Measurements from ENCODE around the gene GNPNAT1.
"Not testable (repeated sequence)": the region's sequence is repeated elsewhere in the genome, so short reads cannot be mapped to it uniquely, and the experiment has no call there.

Gene GNPNAT1

DNA sequence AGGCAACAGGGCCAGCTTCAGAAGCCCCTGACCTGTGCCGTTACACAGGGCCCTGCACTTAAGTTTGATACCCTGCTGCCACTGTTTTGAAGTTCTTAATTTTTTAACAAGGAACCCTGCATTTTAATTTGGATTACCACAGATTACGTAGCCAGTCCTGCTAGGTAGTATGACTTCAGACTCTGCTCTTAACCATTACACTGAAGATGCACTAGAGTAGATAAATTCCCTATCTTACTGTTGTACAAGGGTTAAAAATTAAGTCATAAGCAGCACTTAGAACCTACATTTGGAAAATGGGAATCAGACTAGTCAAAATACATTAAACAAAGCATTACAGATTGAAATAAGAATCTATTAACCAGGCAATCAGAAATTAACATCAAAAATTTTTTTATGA, 2.3 kb downstream of the GNPNAT1 start:
- DNase-seq = no peak

DNA sequence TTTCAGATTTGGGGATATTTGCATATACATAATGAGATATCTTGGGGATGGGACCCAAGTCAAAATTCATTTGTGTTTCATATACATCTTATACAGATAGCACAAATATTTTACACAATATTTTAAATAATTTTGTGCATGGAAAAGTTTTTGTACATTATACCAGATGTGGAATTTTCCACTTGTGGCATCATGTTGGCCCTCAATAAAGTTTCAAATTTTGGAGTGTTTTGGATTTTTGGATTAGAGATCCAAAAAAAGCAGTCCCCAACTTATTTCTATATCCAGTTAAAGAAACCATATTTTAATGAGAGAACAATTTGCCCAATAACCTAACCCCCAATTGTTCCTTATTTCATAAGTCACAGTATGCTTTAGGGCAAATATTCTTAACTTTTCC, 4.5 kb downstream of the GNPNAT1 start:
- no peak for DNase-seq

DNA sequence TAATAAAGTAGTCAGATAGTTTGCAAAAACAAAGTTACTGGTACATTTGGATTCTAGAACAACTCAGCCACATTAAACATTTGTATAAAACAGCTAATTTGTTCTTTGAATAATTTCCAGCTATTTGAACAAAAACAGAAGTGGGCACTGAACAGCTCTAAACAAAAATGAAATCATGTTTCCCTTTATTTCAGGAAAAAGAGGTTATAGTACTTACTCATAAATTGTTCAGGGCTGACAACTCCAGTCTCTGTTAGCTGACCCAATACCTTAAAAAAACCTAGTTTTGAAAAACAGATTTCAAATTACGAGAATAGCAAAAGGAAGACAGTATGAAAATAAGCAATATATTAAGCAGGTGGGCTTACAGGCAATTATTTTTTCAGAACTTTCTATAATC, 8.2 kb downstream of the GNPNAT1 start:
- no peak for DNase-seq

DNA sequence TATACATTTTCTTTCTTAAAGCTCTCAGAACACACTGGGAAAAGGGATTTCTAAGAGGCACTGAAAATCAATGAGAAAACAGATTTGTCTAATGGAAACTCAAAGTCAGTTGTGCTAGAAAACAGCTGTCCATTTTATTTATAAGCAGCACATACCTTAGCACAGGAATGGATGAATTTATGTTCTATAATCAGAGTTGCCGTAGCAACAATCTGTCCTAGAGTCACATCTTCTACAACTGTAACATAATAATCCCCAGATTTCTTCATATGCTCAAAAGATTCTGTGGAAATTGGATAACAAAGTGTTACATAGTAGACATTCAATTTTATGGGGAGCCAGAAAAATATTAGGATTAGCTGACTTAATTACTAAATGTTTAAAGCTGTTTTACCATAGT, 9.8 kb downstream of the GNPNAT1 start:
- no peak for DNase-seq

DNA sequence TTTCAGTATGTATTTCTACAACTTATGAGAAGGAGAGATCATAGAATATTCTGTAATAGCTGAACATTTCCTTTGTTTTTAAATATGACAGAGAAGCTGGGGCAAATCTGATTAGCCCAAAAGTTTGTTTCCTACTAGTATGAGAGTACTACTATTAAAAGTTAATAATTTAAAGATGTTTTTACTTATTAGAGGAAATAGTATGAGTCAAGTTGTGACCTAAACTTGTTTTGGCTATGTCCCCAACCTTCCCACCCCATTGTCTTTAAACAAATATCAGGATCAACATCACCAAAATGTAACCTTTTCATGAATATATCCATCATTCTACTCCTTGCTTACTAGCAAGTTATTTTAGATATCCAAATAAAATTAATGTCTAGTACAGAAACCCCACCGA, 10.5 kb downstream of the GNPNAT1 start:
- no peak for DNase-seq

DNA sequence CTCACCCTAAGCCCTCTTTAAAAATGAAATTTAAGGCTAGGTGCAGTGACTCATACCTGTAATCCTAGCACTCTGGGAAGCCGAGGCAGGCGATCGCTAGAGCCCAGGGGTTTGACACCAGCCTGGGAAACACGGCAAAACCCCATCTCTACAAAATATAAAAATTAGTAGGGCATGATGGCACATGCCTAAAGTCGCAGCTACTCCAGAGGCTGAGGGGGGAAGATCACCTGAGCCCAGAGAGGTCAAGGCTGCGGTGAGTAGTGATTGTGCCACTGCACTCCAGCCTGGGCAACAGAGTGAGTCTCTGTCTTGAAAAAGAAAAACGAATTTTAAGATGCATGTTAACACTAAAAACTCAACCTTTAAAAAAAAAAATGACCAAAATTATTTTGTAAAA, 12.7 kb downstream of the GNPNAT1 start:
- no peak for DNase-seq

DNA sequence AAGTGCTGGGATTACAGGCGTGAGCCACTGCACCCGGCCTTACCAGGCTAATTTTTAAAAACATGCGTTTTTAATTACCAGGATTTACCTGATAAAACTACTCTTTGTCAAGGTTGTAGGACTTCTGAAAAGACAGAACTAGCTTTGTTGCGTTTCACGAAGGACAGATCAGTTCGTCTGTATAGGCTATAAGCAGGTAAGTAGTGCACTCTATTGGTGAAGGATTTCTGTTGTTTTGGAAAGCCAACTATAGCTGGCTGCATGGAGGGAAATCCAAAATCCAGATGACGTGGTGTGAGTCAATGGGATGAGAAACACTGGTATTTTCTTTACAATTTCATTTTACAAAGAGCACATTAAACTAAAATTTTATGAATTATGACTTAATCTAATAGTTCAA, 14.6 kb downstream of the GNPNAT1 start:
- no peak for DNase-seq

DNA sequence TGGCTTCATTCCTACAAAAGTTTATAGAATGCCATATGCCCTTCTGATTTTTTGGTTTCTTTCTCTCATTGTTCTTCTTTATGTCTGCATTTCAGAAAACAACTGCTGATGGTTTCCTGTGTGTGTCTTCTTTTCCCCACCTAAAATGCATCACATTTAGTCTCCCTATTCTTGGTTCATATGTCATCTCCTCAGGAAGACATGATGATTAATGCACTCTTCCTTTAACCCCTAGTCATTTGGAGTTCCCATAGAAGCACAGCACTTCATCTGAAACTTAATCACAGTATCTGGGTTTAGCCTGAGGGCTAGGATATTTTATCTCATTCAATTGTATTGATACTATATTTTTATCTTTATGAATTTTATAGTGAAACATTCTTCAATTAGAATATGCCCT, 21.5 kb downstream of the GNPNAT1 start:
- DNase-seq = no peak

DNA sequence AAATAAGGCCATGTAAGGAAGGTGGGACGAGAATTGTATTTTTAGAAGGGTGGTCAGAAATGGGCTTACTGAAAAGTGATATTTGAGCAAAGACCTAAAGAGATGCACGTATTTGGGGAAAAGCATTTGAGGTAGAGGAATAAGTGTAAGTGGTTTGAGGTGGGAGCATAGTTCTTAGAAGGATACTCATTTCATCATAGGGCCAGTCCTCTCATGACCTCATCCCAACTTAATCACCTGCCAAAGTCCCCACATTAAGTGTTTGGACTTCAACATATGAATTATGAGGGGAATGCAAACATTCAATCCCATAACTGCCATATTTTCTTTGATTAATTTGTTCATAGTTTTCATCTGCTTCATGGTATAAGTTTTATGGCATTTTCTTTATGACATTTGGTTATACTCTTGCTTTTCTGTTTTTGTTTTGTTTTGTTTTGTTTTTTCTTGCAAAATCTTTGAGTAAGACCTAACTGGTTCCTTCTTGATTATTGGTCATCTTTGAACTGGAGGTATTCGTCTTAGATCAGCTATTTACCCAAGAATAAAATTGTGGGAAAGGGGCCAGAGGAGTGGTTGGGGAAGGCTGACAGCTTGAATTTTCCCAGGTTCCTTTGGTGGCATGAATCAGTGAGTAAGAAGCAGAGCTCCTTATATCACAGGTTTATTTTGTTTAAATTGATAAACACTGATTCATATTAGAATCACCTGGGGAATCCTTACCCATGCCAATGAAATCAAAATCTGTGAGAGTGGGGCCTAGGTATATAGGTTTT, 24.2 kb downstream of the GNPNAT1 start:
- no peak for DNase-seq

DNA sequence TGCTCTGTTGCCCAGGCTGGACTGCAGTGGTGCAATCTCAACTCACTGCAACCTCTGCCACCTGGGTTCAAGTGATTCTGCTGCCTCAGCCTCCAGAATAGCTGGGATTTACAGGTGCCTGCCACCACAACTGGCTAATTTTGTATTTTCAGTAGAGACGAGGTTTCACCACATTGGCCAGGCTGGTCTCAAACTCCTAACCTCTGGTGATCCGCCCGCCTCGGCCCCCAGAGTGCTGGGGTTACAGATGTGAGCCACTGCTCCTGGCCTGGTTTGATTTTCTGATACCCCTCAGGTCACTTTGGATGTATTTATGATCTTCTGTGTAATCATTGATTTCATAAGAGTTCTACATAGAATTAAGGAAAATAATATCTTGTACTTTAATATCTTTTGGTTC, 28.5 kb downstream of the GNPNAT1 start:
- not testable (repeated sequence) for DNase-seq

DNA sequence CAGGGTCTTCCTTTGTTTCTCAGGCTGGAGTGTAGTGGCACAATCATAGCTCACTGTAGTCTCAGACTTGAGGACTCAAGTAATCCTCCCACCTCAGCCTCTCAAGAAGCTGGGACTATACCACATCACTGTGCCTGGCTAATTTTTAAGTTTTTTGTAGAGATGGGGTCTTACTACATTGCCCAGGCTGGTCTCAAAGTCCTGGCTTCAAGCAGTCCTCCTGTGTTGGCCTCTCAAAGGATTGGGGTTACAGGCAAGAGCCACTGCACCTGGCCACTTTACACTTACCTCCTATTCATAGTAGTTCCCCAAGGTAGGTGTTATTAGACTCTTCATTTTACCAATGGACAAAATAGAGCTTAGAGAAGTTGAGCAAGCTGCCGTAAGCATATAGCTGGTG, 32.3 kb downstream of the GNPNAT1 start:
- no peak for DNase-seq

DNA sequence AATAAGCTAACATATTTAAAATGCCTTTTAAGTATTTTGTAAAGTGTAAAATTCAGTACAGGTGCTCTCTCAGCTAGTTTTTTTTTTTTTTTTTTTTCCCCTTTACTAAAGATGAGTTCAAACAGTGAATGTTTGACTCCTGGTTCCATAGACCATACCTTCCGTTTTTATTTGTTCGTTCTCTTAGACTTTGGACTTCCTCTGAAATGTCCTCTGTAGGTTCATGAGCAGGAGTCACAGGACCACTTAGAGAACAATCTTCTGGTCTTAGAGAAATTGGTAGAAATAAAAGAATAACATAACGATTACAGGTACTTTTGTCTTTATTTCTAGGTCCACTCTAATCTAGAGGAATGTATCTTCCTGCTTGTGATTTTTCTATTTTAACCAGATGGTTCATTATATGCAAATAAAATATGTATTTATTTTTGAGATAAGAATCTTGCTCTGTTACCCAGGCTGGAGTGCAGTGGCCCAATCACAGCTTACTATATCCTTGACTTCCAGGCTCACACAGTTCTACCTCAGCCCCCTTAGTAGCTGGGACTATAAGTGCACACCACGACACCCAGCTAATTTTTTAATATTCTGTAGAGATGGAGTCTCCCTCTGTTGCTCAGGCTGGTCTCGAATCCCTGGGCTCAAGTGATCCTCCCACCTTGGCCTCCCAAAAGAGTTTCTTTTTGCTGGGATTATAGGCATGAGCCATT, 35.6 kb downstream of the GNPNAT1 start:
- DNase-seq = no peak

DNA sequence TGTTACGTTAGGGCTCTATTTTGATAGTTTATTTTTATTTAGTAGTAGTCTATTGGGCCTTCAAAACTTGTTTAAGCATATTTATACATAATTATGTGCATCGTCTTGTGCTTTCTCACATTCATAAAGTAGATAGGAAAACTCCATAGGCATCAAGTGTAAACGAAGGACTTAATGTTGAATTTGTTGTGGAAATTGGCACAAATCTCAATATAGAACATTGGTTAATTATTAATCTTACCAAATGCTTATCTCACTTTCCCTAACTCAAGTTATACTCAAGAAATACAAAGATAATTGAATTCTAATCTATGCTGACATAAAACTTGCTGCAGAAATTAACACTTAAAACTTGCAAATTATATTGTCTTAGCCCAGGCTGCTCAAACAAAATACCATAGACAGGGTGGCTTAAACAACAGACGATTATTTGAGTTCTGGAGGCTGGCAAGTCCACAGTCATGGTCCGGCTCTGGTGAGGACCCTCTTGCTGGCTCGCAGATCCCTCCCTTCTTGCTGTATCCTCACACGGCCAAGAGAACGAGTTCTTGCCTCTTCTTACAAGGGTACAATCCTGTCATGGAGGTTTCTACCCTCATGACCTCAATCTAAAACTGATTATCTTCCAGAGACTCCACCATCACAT, 42.6 kb downstream of the GNPNAT1 start:
- no peak for DNase-seq

DNA sequence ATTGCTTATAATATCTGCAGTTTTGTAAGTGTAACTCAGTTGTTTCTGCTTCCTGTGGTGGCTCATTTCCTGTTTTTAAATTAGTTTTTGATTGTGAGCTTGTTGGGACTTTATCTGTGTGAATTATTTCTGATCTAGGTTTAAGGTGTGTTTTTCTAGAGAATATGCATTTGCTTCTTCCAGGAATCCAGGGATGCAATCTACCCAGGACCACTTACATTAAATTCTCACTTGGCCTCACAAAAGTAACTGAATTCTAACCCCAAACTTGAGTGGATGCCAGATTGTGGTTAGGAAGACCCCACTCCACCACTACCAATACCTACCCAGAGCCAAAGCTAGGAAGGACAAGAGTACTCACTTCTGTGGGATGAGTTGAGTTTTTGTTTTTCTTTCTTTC, 49.5 kb downstream of the GNPNAT1 start:
- DNase-seq = no peak

DNA sequence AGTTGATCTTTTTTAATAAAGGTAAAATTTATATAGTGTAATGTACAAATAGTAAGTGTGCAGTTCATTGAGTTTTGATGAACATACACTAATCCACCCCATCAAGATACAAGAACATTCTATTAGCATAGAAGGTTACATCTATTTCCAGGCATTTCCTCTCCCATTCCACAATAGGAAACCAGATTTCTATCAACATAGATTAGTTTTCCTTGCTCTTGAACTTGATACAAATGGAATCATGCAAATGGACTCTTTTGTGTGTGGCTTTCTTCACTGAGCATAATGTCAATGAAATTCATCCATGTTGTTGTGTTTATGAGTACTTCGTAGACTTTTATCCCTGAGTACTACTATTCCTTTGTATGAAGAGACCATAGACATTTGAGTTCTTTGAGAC, 50.7 kb downstream of the GNPNAT1 start:
- no peak for DNase-seq

DNA sequence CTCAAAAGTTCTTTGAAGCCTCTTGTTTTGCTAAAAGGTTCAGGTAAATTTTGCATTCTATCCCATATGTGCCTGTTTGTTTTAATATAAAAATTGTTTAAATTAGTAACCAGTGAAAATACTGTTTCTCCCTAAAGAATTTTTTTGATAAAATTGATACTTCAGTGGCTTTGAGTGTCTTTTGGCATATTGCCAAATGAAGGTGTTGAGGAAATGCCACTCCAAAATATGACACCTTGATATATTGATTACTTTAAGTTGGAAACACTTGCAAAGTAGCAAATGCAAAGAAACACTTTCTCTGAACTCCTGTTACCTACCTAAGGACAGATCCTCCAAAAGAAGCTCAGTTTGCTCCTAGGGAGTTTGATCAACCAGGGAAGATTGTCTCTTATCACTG, 53.0 kb downstream of the GNPNAT1 start:
- no peak for DNase-seq

DNA sequence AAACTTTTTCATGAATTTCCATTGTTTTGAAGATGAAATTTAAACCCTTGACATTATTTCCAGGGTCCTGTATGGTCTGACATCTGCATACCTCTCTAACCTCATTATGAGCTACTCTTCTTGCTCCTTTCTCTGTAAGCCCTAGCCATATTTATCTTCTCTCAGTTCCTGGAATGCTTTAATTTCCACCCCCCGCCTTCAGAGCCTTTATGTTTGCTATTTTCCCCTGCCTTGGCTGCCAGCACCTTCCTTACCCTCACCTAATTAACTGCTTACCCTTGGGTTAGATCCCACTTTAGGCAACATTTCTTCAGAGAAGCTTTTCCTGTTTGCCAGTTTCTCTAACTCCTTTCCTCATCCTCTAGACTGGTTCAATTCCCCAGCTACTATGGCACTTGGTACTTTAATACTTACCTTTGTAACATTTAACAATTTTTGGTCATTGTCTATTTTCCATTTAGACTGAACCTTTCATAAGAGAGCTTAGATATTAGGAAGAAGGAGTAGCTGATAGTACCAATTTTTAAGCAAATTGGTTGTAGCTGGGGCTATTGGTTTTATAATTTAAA, 55.4 kb downstream of the GNPNAT1 start:
- DNase-seq = no peak

DNA sequence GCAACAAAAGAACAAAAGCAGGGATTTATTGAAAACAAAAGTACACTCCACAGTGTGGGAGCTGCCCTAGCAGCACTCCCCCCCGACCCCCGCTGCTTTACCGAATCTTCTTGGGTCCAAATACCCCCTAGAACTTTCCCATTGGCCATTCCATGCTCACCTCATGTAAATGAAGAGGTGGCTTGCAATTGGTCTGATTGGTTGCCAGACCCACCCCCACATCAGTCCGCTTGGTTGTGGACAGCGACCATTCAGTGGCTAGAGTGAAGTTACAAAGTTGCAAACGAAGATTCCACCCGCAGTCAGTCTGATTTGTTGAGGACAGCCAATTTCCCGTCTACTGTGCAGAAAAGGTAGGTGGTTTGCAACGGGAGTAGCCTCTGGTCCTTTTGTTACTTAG, 57.6 kb downstream of the GNPNAT1 start:
- no peak for DNase-seq

DNA sequence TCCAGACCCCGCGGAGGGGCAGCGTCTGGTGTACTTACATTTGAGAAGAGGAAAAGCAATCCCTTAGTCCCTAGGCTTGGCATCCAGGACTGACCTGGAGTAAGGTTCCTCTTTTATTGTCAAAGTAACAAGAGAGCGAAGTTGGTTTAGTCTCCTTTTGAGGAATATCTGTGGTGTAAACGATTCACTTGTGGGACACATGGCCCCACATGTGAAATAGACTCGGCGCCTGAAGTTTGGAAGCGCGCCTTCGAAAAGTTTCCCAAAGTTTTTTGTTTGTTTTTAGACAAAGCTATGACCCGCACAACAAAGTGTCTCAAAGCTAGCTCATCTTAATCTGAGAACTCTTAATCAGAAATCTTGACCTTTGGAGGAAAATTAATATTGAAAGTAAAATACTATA, 60.7 kb downstream of the GNPNAT1 start:
- DNase-seq = no peak

DNA sequence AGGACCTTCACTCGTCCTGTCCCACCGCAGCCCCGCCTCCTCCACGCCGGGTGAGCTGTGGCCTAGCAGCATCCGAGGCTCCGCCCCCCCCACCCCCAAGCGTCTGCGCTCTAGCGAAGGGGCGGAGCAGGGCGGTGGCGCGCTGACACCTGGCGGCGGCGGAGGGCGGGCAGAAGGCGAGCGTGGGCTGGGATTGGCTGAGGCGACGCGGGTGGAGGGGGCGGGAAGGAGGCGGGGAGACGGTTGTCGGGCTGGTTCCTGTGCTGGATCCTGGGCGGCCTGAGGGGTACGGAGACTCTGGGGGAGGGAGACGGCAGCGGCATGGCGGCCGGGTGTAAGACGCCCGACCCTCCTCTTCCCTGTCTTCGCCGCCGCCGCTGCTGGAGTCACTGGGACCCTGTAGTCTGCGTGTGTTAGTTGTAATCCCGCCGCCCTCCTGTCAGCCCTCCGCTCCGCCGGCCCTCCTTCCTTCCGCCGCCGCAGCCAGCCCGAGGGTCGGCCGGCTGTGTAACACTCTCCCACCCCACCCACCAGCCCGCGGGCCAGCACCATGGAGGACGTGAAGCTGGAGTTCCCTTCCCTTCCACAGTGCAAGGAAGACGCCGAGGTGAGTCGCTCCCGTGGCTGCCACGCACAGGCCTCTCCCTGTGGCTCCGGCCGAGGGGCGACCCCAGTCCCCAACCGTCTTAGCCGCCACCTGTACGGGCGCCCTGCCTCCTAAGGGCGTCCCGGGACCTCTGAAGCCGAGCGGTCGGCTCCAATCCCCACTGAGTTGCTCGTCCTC, 61.3 kb downstream of the GNPNAT1 start, which contains the start of gene STYX:
TSS of gene STYX (plus strand) at position 242 of the 784 bp plus-strand sequence. CDS start at position 551, 309 bp downstream.
- peak; percentile 97 for DNase-seq

DNA sequence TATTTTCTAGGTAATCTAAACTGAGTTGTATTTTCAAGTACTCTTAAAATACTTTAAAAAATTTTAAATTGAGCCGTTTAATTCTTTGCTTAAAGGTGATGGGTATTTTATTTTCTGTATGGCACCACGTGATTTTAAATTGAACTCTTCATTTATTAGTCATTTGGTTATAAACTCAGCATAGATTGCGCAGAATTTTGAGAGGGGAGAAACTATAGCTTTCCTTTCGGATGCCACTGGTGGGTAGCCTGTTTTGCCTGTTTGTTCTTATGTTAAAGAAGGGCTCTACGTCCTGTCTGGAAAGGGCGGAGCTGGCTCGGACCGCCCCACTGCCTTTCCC, 61.9 kb downstream of the GNPNAT1 start:
- no peak for DNase-seq

DNA sequence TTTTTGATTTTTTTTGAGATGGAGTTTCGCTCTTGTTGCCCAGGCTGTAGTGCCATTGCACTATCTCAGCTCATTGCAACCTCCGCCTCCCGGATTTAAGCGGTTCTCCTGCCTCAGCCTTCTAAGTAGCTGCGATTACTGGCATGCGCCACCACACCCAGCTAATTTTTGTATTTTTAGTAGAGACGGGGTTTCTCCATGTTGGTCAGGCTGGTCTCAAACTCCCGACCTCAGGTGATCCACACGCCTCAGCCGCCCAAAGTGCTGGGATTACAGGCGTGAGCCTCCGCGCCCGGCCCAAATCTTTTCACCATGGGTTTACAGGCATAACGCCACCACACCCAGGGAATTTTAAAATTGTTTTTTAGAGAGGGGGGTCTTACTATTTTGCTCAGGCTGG, 62.4 kb downstream of the GNPNAT1 start:
- DNase-seq = not testable (repeated sequence)

DNA sequence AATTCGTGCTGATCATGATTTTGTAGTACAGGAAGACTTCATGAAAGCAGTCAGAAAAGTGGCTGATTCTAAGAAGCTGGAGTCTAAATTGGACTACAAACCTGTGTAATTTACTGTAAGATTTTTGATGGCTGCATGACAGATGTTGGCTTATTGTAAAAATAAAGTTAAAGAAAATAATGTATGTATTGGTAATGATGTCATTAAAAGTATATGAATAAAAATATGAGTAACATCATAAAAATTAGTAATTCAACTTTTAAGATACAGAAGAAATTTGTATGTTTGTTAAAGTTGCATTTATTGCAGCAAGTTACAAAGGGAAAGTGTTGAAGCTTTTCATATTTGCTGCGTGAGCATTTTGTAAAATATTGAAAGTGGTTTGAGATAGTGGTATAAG, 63.9 kb downstream of the GNPNAT1 start:
- DNase-seq = not testable (repeated sequence)

Measured in GDM1 (cell line).